Endothelial cell of umbilical vein (primary cell): ENCODE measurements around the gene POPDC3. TPM values are rescaled to one million over a fixed set of nuclear protein-coding genes. Genes with fewer than 3 reads are reported as not detected.

Source experiments
- BruUV-seq: library from RNA; stranded (reverse); fragments of 400-500 nt; replicated peaks from 2 replicates; lab custom pipeline; 2021; lab: Mats Ljungman, UMichigan
- CTCF ChIA-PET: fragments of 300-600, 350-600 bp; sonication (Branson Sonifier 250); formaldehyde crosslinking; loops from one replicate; lab custom pipeline; 2021; ENCODE audit warnings: antibody characterized with exemption, inconsistent platforms; lab: Charles Lee
- POLR2A ChIA-PET: fragments of 300-600, 350-600 bp; sonication (Branson Sonifier 250); formaldehyde crosslinking; loops from one replicate; lab custom pipeline; 2021; ENCODE audit warnings: antibody characterized with exemption, inconsistent platforms; lab: Charles Lee
- DNase-seq: peaks from one replicate; pipeline ENCODE4 v3.0.0-alpha.2; 2011; ENCODE audit warnings: low read depth, low spot score
- FAIRE-seq: peaks from 2 replicates; lab custom pipeline; 2011; peaks lifted over from hg19 to GRCh38; lab: Jason Lieb, UNC
- H2AFZ ChIP-seq: 2 replicates; pipeline ENCODE4 v1.6.0; 2012; ENCODE audit warnings: low read depth, low read length, control low read depth, inconsistent platforms
- H3K27ac ChIP-seq: 2 replicates; pipeline ENCODE4 v1.5.1; 2011; ENCODE audit warnings: low read depth, mild to moderate bottlenecking, control low read depth, low read length, moderate library complexity; ENCODE audit not compliant: insufficient read depth
- H3K27me3 ChIP-seq, 2 experiments: 2 replicates each; pipeline versions ENCODE4 v1.6.0 to v1.6.1; 2011; ENCODE audit warnings: low read length in 2 of 2, mixed read lengths in 1 of 2; ENCODE audit not compliant: control insufficient read depth in 2 of 2, insufficient read depth in 2 of 2
- H3K36me3 ChIP-seq, 2 experiments: 2 replicates in 1 of 2; 3 replicates in 1 of 2; pipeline ENCODE4 v1.5.1; 2011; ENCODE audit warnings: low read length in 2 of 2, mild to moderate bottlenecking in 1 of 2, moderate library complexity in 1 of 2; ENCODE audit not compliant: control insufficient read depth in 2 of 2, insufficient read depth in 2 of 2; ENCODE audit errors: extremely low read depth in 1 of 2
- H3K4me1 ChIP-seq: 3 replicates; pipeline ENCODE4 v1.5.1; 2011; ENCODE audit warnings: mild to moderate bottlenecking, low read length; ENCODE audit not compliant: control insufficient read depth, insufficient read depth; ENCODE audit errors: extremely low read depth
- H3K4me2 ChIP-seq: 2 replicates; pipeline ENCODE4 v1.6.1; 2011; ENCODE audit warnings: low read length, control low read depth, mixed read lengths; ENCODE audit not compliant: insufficient read depth
- H3K4me3 ChIP-seq, 3 experiments: fragments of 200-600 bp in 1 of 3; sonication (generic), shearing (Covaris generic) in 1 of 3; replicated peaks in 1 of 3; 2 replicates each; pipeline ENCODE4 v1.5.1; 2011 to 2016; ENCODE audit warnings: control low read depth in 3 of 3, low read length in 3 of 3, mild to moderate bottlenecking in 2 of 3, inconsistent platforms in 1 of 3, low read depth in 1 of 3, moderate library complexity in 1 of 3; ENCODE audit not compliant: insufficient read depth in 1 of 3
- H3K79me2 ChIP-seq: 2 replicates; pipeline ENCODE4 v1.6.0; 2012; ENCODE audit warnings: low read length, inconsistent platforms; ENCODE audit not compliant: control insufficient read depth, insufficient read depth
- H3K9ac ChIP-seq: replicated peaks from 2 replicates; pipeline ENCODE3; 2011; ENCODE audit warnings: low read length, control low read depth; ENCODE audit not compliant: insufficient read depth; ENCODE audit errors: extremely low read depth
- H3K9me1 ChIP-seq: replicated peaks from 3 replicates; pipeline ENCODE4 v1.6.0; 2011; ENCODE audit warnings: mild to moderate bottlenecking, low read length; ENCODE audit not compliant: control insufficient read depth, insufficient read depth; ENCODE audit errors: extremely low read depth
- H3K9me3 ChIP-seq: replicated peaks from 2 replicates; pipeline ENCODE4 v1.5.1; 2012; ENCODE audit warnings: low read length, inconsistent platforms; ENCODE audit not compliant: control insufficient read depth, insufficient read depth
- H4K20me1 ChIP-seq: replicated peaks from 2 replicates; pipeline ENCODE3; 2011; ENCODE audit warnings: mild to moderate bottlenecking, low read length; ENCODE audit not compliant: control insufficient read depth, insufficient read depth; ENCODE audit errors: extremely low read depth
- CTCF ChIP-seq, 2 donors: IDR thresholded peaks; 1 replicate in 1 of 2; 2 replicates in 1 of 2; pipeline ENCODE4 v1.5.1; 2011; ENCODE audit warnings: low read length in 2 of 2, mild to moderate bottlenecking in 2 of 2, moderate library complexity in 2 of 2, control low read depth in 1 of 2, inconsistent platforms in 1 of 2, low read depth in 1 of 2; ENCODE audit not compliant: insufficient read depth in 1 of 2; ENCODE audit errors: extremely low read depth in 1 of 2
- EZH2 ChIP-seq: IDR thresholded peaks from 2 replicates; pipeline ENCODE4 v1.6.1; 2012; ENCODE audit warnings: borderline replicate concordance, low read depth, mild to moderate bottlenecking, moderate library complexity, low read length, inconsistent platforms; ENCODE audit not compliant: severe bottlenecking
- FOS ChIP-seq: IDR thresholded peaks from 2 replicates; pipeline ENCODE4 v1.6.1; 2011; ENCODE audit warnings: mild to moderate bottlenecking, low read length, moderate library complexity, borderline replicate concordance; ENCODE audit not compliant: insufficient read depth
- MAX ChIP-seq: IDR thresholded peaks from 2 replicates; pipeline ENCODE4 v1.6.1; 2011; ENCODE audit not compliant: insufficient read depth, insufficient read length
- MYC ChIP-seq: IDR thresholded peaks from one replicate; pipeline ENCODE4 v1.6.1; 2011; ENCODE audit warnings: mild to moderate bottlenecking, low read depth, low read length
- POLR2A ChIP-seq: IDR thresholded peaks from 2 replicates; pipeline ENCODE4 v1.6.1; 2012; ENCODE audit warnings: low read depth, mild to moderate bottlenecking, control low read depth, low read length
- POLR2AphosphoS5 ChIP-seq: IDR thresholded peaks from 2 replicates; pipeline ENCODE4 v1.6.1; 2012; ENCODE audit warnings: low read depth, mild to moderate bottlenecking, control low read depth, low read length, moderate library complexity; ENCODE audit not compliant: insufficient read depth
- dilution Hi-C: fragments of 300-500 bp; cut with MboI; formaldehyde crosslinking; loops from one replicate; pipeline ENCODE4 v1.15.0; 2019; ENCODE audit warnings: low sequenced_read_pairs; ENCODE audit not compliant: extremely low pct_ligation_motif_present
- intact Hi-C: fragments of 100-400 bp; cut with micrococcal nuclease; formaldehyde crosslinking; loops from one replicate; pipeline ENCODE4 v1.10.0; 2022
- polyA plus RNA-seq, 4 experiments: library from polyadenylated mRNA; depleted of rRNA in 3 of 4; stranded (reverse) in 3 of 4; unstranded in 1 of 4; fragments of >200 nt; gene quantifications; 2 replicates each; pipeline versions ENCODE4 v1.2.1 to v1.2.3, GENCODE V29; 2011 to 2012; ENCODE audit warnings: missing spikeins in 1 of 4
- total RNA-seq: library from RNA; stranded (reverse); gene quantifications from 2 replicates; pipeline ENCODE4 v1.2.3, GENCODE V29; 2021

POPDC3 gene
- total and polyA plus RNA-seq, 2 donors (not counting 3 experiments of a cell fraction or from before 2014, with no cell fraction given) = 1.6 to 1.7 TPM

GRCh38 chr6:105199711-105200110 lies 19.9 kb upstream of the POPDC3 start:
- Histone ChIP-seq H3K36me3 (no peaks in the 10 kb centered on the region), H3K9ac (no peak overlapping the region), H3K4me2 (no peak overlapping the region), H3K27ac (no peak overlapping the region), H4K20me1 (no peaks in the 10 kb centered on the region), H3K9me1 (no peaks in the 10 kb centered on the region), H3K4me1 (no peaks in the 10 kb centered on the region), H3K9me3 (no peaks in the 10 kb centered on the region), H3K27me3 (no peaks in the 10 kb centered on the region), H3K4me3 (no peak overlapping the region), H2AFZ (no peak overlapping the region), H3K79me2 (no peaks in the 10 kb centered on the region)
- intact Hi-C loops = no loop called here
- no peak for FAIRE-seq
- no peak for DNase-seq
- CTCF ChIA-PET = no interaction called here
- POLR2A ChIA-PET = no interaction called here
- dilution Hi-C loops = no loop called here
- BruUV-seq = no TSS peak
- no peak for TF ChIP-seq MYC
- no peak for TF ChIP-seq MAX
- no peak for TF ChIP-seq CTCF (IDR thresholded peaks at IDR 0.05; ENCODE audit: extremely low read depth in 1 of 2, insufficient read depth in 1 of 2, low read depth in 1 of 2, low read length in 2 of 2)
- TF ChIP-seq EZH2 = no peak
- no peak for TF ChIP-seq POLR2AphosphoS5

GRCh38 chr6:105196076-105196475 lies 16.3 kb upstream of the POPDC3 start:
- no peak for FAIRE-seq
- no peak for DNase-seq
- no TSS peak for BruUV-seq
- dilution Hi-C loops (no loop called here), intact Hi-C loops (no loop called here)
- no peak overlapping the region for H2AFZ ChIP-seq
- H3K4me2 ChIP-seq = no peak overlapping the region
- H3K79me2 ChIP-seq = no peaks in the 10 kb centered on the region
- H3K27me3 ChIP-seq = no peaks in the 10 kb centered on the region
- H3K9me3 ChIP-seq = no peaks in the 10 kb centered on the region
- no peaks in the 10 kb centered on the region for H3K9me1 ChIP-seq
- TF ChIP-seq FOS (peak; percentile 28), POLR2A (no peak)
- no peak overlapping the region for H3K27ac ChIP-seq
- H4K20me1 ChIP-seq = no peaks in the 10 kb centered on the region
- H3K9ac ChIP-seq = no peak overlapping the region
- H3K4me3 ChIP-seq = no peak overlapping the region
- POLR2A ChIA-PET = no interaction called here
- CTCF ChIA-PET = no interaction called here
- H3K36me3 ChIP-seq = no peaks in the 10 kb centered on the region
- H3K4me1 ChIP-seq = peaks cover 7% of the 10 kb centered on the region
